GM18502 (cell line): ENCODE measurements around the gene RNF25.

Source experiments
- ATAC-seq: cut with Tn5 transposase; IDR thresholded peaks from one replicate; pipeline ENCODE4 v1.9.1; 2021; ENCODE audit warnings: mild to moderate bottlenecking; ENCODE audit not compliant: unreplicated experiment, poor library complexity

RNF25 gene, protein sequence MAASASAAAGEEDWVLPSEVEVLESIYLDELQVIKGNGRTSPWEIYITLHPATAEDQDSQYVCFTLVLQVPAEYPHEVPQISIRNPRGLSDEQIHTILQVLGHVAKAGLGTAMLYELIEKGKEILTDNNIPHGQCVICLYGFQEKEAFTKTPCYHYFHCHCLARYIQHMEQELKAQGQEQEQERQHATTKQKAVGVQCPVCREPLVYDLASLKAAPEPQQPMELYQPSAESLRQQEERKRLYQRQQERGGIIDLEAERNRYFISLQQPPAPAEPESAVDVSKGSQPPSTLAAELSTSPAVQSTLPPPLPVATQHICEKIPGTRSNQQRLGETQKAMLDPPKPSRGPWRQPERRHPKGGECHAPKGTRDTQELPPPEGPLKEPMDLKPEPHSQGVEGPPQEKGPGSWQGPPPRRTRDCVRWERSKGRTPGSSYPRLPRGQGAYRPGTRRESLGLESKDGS

DNA sequence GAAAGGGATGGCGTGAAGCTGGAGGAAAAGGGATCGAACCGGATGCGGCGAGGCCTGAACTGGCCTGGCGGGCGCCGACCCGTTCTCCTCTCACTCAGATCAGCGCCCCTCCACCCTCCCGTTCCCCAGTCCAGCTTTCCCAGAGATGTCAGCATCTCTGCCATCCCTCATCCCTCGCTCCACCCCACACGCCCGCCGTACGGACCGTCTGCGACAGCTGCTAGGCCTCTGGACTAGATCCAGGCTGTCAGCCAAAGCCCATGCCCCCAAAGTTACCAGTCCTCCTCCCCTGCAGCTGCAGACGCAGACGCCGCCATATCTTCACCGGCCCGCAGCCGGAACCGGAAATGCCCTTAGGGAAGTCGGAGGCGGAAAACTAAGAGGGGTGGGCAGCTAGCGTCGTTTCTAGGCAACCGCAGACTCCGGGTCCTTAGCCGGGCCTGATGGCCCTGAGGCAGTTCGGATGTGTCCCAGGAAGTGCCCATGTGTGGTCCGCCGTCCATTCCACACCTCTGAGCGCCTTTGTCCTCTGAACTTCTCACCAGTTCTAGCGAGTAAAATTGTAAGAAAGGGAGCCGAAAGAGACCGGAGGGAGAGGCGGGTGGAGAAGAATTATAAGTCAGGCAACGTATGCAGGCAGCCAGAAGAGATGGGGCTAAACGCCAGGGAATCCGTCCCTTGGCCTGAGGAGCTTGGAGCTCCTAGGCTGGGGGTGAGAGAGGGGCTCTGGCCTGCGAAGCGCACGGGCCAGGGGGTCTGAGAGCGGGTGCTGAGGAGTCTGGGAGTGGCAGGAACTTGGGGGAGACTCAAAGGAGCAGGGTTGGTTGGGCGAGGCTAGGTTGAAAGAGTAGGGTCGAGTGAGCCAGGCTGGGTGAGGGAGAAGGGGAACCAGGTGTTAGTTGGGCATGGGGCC is at the start of gene RNF25, which contains the start of gene STK36:
Gene RNF25, minus strand, starts transcription at position 349 of the 913 bp plus-strand sequence. Its CDS starts 32 bp downstream, at position 317.
Gene STK36, plus strand, starts transcription at position 433 of the 913 bp plus-strand sequence. CDS start 744 bp downstream, outside the sequence.
- ATAC-seq: peak; percentile 99

DNA sequence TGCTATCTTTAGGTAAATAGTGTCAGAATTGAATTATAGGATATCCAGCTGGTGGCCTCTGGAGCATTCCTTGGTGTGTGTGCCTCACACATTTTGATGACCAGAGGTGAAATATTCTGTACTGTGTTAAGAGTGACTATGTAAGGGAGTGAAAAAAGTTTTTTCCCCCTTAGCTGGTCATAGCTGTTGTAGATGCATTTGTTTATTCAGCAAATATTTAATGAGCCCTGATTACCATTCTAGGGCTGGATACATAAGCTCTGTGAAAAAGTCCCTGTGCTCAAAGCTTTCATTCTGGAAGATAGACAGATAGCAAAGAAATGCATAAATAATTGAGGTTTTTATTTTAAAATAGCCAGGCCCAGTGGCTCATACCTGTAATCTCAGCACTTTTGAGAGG is 49.7 kb upstream of the RNF25 start:
- ATAC-seq: no peak

DNA sequence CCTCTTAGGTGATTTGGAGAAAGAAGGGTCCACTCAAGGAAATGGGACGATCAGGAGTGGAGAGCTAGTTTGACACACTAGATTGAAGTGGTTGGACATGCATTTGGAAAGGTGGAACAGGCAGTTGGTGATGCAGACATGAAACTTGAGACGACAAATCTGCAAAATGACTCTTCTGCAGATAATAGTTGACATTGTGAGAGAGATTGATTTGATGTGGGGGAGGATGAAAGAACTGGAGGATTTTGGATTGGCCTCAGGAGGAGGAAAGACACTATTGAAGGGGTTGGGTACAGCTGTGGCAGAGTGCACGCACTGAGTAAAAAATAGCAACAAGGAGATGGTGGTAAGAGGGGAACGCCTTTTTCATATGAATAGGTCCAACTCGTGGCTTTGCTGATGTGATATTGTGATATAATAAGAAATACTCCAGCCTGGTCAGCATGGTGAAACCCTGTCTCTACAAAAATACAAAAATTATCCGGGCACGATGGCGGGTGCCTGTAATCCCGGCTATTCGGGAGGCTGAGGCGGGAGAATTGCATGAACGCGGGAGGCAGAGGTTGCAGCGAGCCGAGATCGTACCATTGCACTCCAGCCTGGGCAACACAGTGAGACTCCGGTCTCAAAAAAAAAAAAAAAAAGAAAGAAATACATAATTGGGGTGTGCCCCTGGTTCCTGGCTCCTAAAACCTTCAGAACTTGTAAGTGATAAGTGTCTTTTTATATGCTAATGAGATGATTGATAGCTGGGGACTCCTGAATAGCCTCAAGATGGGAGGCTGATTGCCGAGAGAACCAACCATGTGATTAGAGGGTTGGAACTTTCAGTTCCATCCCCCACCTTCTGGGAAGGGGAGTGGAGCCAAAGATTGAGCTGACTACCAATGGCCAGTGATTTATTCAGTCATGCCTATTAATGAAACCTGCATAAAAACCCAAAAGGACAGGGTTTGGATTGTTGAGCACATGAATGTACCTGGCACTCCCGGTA is 48.5 kb upstream of the RNF25 start:
- ATAC-seq: no peak

DNA sequence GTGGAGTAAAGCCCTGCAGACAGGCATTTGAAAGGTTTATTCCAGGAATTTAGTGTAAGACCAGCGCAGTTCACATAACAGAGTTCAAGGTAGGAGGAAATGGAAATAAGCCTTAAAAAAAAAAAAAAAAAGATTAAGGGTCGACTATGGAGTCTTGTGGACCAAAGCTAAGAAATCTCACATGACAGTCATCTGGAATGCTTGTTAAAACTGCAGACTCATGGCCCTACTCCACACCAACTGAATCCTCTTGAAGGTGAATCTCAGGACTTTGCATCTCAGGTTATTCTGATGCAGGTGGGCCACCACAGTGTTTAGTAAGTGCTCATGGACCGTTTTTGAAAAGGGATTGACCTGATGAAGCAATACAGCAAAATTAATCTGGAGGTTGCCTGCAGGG is 47.7 kb upstream of the RNF25 start:
- ATAC-seq: no peak

DNA sequence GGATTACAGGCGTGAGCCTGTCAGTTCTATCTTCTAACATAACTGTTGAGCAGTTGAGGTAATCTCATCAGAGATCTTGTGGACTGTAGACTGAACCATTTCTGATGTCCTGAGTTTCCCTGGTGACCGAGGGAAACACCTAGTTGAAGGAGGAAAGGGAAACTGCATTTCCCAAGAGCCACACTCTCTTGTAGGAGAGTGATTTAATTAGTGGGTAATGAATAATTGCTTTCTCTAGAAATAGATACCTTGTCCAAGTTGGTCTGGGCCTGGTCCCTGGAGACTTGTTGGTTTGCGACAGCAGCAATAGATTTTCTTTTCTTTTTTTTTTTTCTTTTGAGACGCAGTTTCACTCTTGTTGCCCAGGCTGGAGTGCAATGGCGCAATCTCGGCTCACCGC is 46.3 kb upstream of the RNF25 start:
- no peak for ATAC-seq

DNA sequence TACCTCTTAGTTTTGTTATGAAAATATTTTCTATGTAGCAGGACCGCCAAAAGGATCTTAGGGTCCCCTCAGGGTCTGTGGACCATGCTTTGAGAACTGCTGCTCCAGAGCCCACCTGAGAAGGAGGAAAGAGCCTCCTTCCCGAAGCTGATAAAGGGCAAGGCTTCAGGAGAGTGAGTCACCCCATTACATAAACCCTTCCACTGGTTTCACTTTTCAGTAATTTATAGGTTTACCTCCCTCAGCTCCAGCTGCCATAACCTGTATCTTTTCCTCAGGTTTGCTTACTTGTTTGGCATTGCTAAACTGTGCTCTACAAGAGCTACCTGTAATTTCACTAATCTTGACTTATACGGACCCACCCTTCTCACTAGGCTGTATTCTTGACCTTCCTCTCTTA is 45.5 kb upstream of the RNF25 start:
- no peak for ATAC-seq

DNA sequence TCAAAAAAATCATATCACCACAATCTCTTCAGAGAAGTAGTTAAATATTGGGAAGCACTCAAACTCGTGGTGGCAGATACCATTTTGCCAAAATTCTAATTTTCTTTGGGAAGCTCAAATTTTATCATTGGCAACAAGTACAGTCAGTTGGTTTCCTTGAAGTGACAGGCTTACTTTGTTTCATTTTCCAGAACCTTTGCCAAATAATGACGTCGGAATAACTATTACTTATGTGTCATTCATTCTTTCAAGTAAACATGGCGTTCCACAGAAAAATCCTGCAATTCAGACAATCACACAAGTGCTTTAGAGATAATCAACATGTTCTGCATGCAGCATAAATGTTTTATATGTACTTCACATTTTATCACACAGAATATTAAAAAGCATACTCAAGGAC is 44.3 kb upstream of the RNF25 start:
- ATAC-seq: no peak

DNA sequence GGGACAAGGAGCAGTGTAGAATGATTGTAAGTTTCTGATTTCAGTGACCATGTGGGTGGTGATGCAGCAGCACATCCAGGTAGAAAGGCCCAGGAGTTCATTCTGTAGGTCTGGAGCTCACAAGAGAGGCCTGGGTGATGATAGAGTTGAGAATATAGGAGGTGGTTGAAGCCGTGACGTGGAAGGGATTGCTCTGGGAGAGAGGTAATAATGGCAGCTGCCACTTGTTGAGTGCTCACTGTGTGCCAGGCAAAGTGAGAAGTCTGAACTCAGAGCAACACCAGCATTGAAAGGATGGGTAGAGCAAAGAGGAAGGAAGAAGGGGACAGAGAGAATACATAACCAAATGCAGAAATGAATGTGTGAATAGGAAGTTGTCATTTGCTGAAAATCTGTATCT is 42.1 kb upstream of the RNF25 start:
- ATAC-seq: no peak

DNA sequence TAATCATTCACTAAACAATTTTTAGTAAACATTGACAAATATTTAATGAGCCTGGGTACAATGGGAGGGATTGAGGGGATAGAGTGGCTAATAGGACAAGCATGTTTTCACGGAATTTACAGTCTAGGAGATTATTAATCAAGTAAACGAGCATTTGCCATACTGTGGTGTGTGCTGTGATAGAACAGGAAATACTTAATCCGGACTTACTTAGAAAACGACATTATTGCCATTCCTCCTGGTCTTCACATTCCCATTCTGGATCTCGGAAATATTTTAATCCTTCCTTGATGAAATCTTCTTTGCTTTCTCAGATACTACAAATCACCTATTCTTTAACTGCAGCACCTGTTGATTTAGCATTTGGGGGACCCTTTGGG is 39.7 kb upstream of the RNF25 start:
- ATAC-seq: no peak

DNA sequence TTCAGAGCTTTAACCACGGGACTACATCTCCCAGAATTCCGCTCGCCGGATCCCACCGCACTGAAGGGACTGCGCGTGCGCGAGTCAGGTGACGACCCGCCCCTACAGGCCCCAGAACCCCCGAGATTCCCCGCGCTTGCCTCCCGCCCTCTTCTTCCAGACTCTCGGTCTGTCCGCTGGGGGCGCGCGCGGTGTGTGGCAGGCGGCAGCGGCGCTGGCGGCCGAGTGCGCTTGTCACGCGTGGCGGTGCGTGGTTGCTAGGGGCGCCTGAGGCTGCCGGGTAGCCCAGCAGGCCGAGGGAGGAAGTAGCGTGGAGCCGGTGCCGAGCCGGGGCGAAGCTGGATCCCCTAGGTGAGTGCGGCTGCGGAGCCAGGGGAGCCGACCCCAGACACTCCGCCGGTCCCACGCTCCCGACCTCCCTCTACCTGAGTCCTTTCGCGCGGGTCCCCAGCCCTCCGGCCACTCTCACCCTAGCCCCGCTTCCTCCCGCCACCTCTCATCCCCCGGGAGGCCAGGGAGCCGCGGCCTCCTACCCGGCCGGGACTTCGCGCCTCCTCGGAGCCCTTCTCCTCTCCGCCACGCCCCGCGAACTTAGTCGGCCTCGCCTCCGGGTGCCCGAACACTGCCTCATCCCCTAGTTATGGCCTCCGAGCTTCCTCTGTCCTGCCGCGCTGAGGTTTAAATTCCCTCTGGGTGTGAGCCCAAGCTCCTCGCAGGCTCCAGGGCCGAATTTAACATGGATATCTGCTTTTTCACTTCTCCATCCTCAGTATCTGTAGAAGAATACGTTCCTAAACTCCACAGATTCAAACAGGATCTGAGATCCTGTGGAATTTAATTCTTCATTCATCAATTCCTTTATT is 39.1 kb upstream of the RNF25 start, which contains the start of gene TTLL4:
Gene TTLL4, plus strand, starts transcription at position 149 of the 863 bp plus-strand sequence. CDS start 26,842 bp downstream, outside the sequence.
- ATAC-seq: peak; percentile 89

DNA sequence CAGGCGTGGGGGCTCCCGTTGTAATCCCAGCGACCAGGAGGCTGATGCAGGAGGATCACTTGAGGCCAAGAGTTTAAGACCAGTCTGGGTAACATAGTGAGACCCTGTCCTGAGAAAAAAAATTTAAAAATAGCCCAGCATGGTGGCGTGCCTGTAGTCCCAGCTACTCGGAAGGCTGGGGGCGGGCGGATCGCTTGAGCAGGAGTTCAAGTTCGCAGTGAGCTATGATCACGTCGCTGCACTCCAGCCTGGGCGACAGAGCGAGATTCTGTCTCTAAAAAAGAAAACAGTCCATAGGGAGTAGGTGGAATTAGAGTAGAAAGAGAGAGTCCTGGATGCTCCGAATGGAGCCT is 38.5 kb upstream of the RNF25 start:
- ATAC-seq: no peak

DNA sequence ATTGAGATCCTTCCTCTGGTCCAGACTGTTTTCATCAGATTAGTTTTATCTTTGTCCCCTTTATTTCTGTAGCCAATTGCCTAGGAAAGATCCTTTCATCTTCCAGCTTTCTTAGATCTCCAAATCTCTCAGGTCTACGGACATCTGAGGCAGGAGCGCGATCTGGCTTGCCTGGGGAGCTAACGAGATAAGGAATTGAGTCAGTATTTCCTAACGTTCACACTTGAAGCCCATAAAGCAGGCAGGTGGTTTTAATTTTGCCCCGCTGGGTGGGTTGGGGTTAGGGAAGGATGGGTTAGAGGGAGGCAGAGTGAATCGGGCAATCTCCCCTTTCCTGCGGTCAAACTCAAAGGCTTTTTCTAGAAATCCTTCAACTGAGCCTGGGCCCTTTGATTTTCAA is 38.1 kb upstream of the RNF25 start:
- ATAC-seq: no peak

DNA sequence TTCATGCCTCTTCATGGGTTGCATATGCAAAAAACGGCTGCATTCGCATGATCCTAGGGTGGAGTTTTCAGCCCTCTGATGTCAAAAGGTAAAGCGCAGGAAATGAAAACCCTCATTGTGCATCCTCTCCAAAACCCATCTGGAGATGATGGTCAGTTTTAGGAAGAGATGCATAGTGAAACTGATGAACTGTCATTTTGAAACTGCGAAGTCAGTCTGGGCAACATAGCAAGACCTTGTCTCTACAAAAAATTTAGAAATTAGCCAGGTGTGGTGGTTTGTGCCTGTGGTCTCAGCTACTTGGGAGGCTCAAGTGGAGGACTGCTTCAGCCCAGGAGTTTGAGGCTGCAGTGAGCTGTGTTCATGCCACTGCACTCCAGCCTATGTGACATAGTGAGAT is 36.3 kb upstream of the RNF25 start:
- peak; percentile 39 for ATAC-seq

DNA sequence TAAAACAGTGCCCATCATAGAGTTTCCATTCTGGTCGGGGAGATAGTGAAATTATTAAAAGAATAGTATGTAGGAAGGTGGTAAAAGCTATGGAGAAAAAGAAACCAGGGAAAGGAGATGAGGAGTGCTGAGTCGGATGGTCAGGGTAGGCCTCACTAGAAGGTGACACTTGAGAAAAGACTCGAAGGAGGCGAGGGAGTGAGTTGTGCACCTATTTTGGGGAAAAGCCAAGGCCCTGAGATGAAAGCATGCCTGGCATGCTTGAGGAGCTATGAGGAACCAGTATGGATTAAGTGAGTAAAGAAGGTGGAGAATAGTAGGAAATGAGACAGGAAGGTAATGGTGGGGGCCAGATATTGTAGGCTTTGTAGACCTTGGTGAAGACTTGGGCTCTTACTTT is 31.5 kb upstream of the RNF25 start:
- ATAC-seq: no peak

DNA sequence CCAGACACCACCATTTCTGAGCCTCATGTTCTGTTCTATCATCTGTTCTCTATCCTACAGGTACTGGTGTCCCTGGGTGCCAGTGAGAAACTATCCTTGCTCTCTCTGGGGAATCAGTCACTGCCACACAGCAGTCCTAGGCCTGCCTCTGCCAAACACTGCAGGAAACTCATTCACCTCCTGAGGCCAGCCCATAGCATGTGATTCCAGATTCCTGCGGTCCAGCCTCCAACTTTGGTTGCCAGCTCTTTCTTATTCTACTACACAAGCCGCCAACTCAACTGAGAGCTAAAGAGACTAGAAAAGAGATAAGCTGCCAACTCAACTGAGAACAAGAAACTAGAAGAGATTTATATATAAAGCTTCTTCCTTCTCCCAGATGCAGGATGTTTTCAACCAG is 30.0 kb upstream of the RNF25 start:
- ATAC-seq: no peak

DNA sequence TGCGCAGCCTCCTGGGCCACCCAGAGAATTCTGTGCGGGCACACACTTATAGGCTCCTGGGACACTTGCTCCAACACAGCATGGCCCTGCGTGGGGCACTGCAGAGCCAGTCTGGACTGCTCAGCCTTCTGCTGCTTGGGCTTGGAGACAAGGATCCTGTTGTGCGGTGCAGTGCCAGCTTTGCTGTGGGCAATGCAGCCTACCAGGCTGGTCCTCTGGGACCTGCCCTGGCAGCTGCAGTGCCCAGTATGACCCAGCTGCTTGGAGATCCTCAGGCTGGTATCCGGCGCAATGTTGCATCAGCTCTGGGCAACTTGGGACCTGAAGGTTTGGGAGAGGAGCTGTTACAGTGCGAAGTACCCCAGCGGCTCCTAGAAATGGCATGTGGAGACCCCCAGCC is 27.1 kb upstream of the RNF25 start:
- no peak for ATAC-seq

DNA sequence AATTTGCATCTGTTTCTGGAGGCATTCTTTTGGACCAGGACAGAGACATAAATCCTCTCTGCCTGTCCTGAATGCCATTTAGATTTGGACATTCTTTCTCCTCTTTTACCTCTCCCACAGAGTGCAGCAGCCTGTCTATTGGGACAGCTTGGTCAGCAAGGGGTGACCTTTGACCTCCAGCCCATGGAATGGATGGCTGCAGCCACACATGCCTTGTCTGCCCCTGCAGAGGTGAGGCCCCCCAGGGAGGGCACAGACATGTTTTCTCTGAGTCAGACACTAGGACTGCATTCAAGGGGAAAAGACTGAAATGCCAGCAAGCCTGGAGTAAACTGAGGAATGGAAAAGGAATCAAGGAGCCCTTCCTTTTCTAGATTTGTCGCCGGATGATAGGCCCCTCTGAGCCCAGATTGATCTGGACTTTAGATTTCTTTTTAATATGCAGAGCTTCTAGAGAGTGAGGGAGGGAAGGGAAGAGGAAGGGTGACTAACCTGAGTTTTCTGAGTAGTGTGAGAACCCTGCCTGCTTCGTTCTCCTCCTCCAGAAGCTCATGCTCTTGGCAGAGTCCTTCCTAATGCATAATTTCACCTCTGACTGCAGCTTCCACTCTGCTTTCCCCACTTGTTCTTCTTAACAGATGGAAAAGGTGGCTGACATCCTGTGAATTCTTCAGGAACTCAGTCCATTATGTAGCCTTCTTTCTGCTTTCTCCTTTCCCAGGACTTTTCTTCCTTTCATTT is 22.8 kb upstream of the RNF25 start:
- ATAC-seq: no peak

DNA sequence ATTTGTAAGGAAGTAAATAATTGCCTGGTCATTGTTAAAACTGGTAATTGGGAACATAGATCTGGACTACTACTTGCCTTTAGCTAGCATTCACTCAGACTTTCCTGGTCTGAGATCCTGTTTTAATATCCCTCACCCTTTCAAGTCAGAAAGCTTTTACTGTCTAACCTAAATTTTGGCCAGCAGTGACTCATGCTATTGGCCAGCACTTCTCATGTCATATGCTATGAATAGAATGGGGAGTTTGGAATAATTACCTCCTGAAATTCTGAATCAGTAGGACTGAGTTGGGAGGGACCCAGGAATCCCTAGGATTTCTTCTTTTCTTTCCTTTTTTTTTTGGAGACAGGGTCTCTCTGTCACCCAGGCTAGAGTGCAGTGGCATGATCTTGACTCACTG is 19.4 kb upstream of the RNF25 start:
- ATAC-seq: no peak
